IMR-90 (cell line): ENCODE results near the gene NTSR1. TPM values are rescaled to one million over a fixed set of nuclear protein-coding genes. Genes with fewer than 3 reads are reported as not detected.

Experiments used
- ATAC-seq: fragments of 200-7000 bp; cut with Tn5 transposase; 2 replicates; pipeline ENCODE4 v1.9.1; 2020; ENCODE audit warnings: low read depth, mild to moderate bottlenecking, moderate library complexity
- BruUV-seq: library from RNA; stranded (reverse); fragments of 400-500 nt; replicated peaks from 2 replicates; lab custom pipeline; 2021; lab: Mats Ljungman, UMichigan
- CTCF ChIA-PET: fragments of 300-600 bp; formaldehyde crosslinking; extraction: SDS; loops from one replicate; lab custom pipeline; 2021; ENCODE audit warnings: antibody characterized with exemption; lab: Yijun Ruan, JAX
- POLR2A ChIA-PET: fragments of 300-600 bp; sonication (Branson Sonifier 250); formaldehyde crosslinking; loops from one replicate; lab custom pipeline; 2022; ENCODE audit warnings: antibody characterized with exemption; ENCODE audit not compliant: unreplicated experiment; lab: Charles Lee
- DNase-seq: peaks from one replicate; pipeline ENCODE4 v3.0.0; 2013
- H2AFZ ChIP-seq: replicated peaks from 2 replicates; pipeline ENCODE3; 2013; ENCODE audit warnings: low read length, mild to moderate bottlenecking; ENCODE audit not compliant: poor library complexity
- H2AK5ac ChIP-seq: 2 replicates; pipeline ENCODE4 v1.6.1; 2013; ENCODE audit warnings: low read depth, low read length, inconsistent platforms
- H2AK9ac ChIP-seq: replicated peaks from 2 replicates; pipeline ENCODE3; 2013; ENCODE audit warnings: mild to moderate bottlenecking, low read depth, low read length, moderate library complexity; ENCODE audit not compliant: poor library complexity
- H2BK120ac ChIP-seq: 2 replicates; pipeline ENCODE4 v1.6.1; 2013; ENCODE audit warnings: low read depth, low read length, inconsistent platforms
- H2BK15ac ChIP-seq: 3 replicates; pipeline ENCODE4 v1.6.1; 2013; ENCODE audit warnings: low read depth, low read length, inconsistent platforms
- H2BK20ac ChIP-seq: 2 replicates; pipeline ENCODE4 v1.6.1; 2013; ENCODE audit warnings: low read depth, mild to moderate bottlenecking, inconsistent platforms, low read length, moderate library complexity
- H2BK5ac ChIP-seq: 2 replicates; pipeline ENCODE4 v1.6.1; 2013; ENCODE audit warnings: mild to moderate bottlenecking, low read depth, low read length, inconsistent platforms; ENCODE audit not compliant: poor library complexity, severe bottlenecking
- H3K14ac ChIP-seq: replicated peaks from 2 replicates; pipeline ENCODE4 v1.6.1; 2013; ENCODE audit warnings: low read depth, low read length, inconsistent platforms
- H3K18ac ChIP-seq: 2 replicates; pipeline ENCODE4 v1.6.1; 2013; ENCODE audit warnings: low read depth, low read length, control low read depth
- H3K23ac ChIP-seq: 2 replicates; pipeline ENCODE4 v1.6.1; 2013; ENCODE audit warnings: low read depth, low read length, inconsistent platforms
- H3K27ac ChIP-seq: 2 replicates; pipeline ENCODE4 v1.5.1; 2013; ENCODE audit warnings: mild to moderate bottlenecking, control low read depth, low read length; ENCODE audit not compliant: insufficient read depth
- H3K27me3 ChIP-seq: 2 replicates; pipeline ENCODE4 v1.6.1; 2013; ENCODE audit warnings: low read length; ENCODE audit not compliant: control insufficient read depth, insufficient read depth
- H3K36me3 ChIP-seq: 2 replicates; pipeline ENCODE4 v1.6.1; 2013; ENCODE audit warnings: low read length, mixed read lengths; ENCODE audit not compliant: control insufficient read depth, insufficient read depth
- H3K4ac ChIP-seq: 2 replicates; pipeline ENCODE4 v1.6.1; 2013; ENCODE audit warnings: low read depth, low read length, inconsistent platforms
- H3K4me1 ChIP-seq: 2 replicates; pipeline ENCODE4 v1.6.1; 2013; ENCODE audit warnings: low read length, mixed read lengths; ENCODE audit not compliant: control insufficient read depth, insufficient read depth
- H3K4me2 ChIP-seq: 2 replicates; pipeline ENCODE4 v1.6.1; 2013; ENCODE audit warnings: low read depth, mild to moderate bottlenecking, control low read depth, low read length, moderate library complexity
- H3K4me3 ChIP-seq: 2 replicates; pipeline ENCODE4 v1.5.1; 2013; ENCODE audit warnings: low read depth, mild to moderate bottlenecking, control low read depth, low read length, moderate library complexity; ENCODE audit not compliant: insufficient read depth
- H3K56ac ChIP-seq: 2 replicates; pipeline ENCODE4 v1.6.1; 2013; ENCODE audit warnings: low read length, inconsistent platforms; ENCODE audit not compliant: insufficient read depth; ENCODE audit errors: extremely low read depth
- H3K79me1 ChIP-seq, 2 experiments: 2 replicates each; pipeline ENCODE4 v1.6.1; 2013; ENCODE audit warnings: low read length in 2 of 2, inconsistent platforms in 1 of 2, low read depth in 1 of 2
- H3K9ac ChIP-seq: 2 replicates; pipeline ENCODE4 v1.6.1; 2013; ENCODE audit warnings: low read depth, low read length, control low read depth
- H3K9me1 ChIP-seq: 2 replicates; pipeline ENCODE4 v1.6.1; 2013; ENCODE audit warnings: low read length, inconsistent platforms; ENCODE audit not compliant: insufficient read depth
- H3K9me3 ChIP-seq: 2 replicates; pipeline ENCODE4 v1.6.1; 2013; ENCODE audit warnings: low read length; ENCODE audit not compliant: control insufficient read depth, insufficient read depth
- H4K20me1 ChIP-seq: 2 replicates; pipeline ENCODE4 v1.6.1; 2013; ENCODE audit warnings: low read length, inconsistent platforms; ENCODE audit not compliant: insufficient read depth
- H4K5ac ChIP-seq: 2 replicates; pipeline ENCODE4 v1.6.1; 2013; ENCODE audit warnings: mild to moderate bottlenecking, low read depth, low read length, control low read depth
- H4K8ac ChIP-seq, 2 experiments: 2 replicates each; pipeline ENCODE4 v1.6.1; 2013; ENCODE audit warnings: low read depth in 2 of 2, low read length in 2 of 2, control low read depth in 1 of 2, inconsistent platforms in 1 of 2
- H4K91ac ChIP-seq: 2 replicates; pipeline ENCODE4 v1.6.1; 2013; ENCODE audit warnings: low read depth, low read length, inconsistent platforms; ENCODE audit not compliant: insufficient read depth
- BHLHE40 ChIP-seq: fragments of 150-350 bp; IDR thresholded peaks from 2 replicates; pipeline ENCODE4 v1.6.1; 2016; ENCODE audit warnings: mild to moderate bottlenecking, low read depth, low read length
- CEBPB ChIP-seq: IDR thresholded peaks from 2 replicates; pipeline ENCODE4 v1.6.1; 2012; ENCODE audit warnings: low read depth, low read length, improper control_type of control experiment
- CHD1 ChIP-seq: IDR thresholded peaks from 2 replicates; pipeline ENCODE4 v1.6.1; 2012; ENCODE audit warnings: low read depth, low read length, improper control_type of control experiment
- MAFK ChIP-seq: IDR thresholded peaks from 2 replicates; pipeline ENCODE4 v1.6.1; 2012; ENCODE audit warnings: low read depth, low read length, improper control_type of control experiment
- NFE2L2 ChIP-seq: fragments of 150-350 bp; IDR thresholded peaks from 2 replicates; pipeline ENCODE4 v1.6.1; 2016; ENCODE audit warnings: low read depth, mild to moderate bottlenecking, low read length
- RFX5 ChIP-seq: IDR thresholded peaks from 2 replicates; pipeline ENCODE4 v1.8.0; 2012; ENCODE audit warnings: low read depth, mild to moderate bottlenecking, low read length, moderate library complexity
- WGBS, 2 experiments: methylation state at CpG; one replicate each; pipeline versions ENCODE4 v1.1.5 to v1.1.7; 2013; ENCODE audit warnings: missing lambda C conversion rate in 2 of 2; ENCODE audit not compliant: insufficient read length in 1 of 2; ENCODE audit errors: extremely low coverage in 2 of 2; 5-methylcytosine and 5-hydroxymethylcytosine counted together
- dilution Hi-C: fragments of 300-500 bp; cut with HindIII; formaldehyde crosslinking; loops from one replicate; pipeline ENCODE4 v1.14.3; 2018; ENCODE audit warnings: low sequenced_read_pairs; ENCODE audit not compliant: unreplicated experiment
- in situ Hi-C: fragments of 300-500 bp; cut with MboI; formaldehyde crosslinking; loops from 3 replicates; pipeline ENCODE4 v1.14.3; 2019; ENCODE audit warnings: low sequenced_read_pairs, inconsistent platforms, mixed read lengths
- intact Hi-C: fragments of 100-400 bp; cut with micrococcal nuclease; formaldehyde crosslinking; loops from 2 replicates; pipeline ENCODE4 v1.10.0; 2022
- polyA plus RNA-seq, 3 experiments: library from polyadenylated mRNA; depleted of rRNA; stranded (reverse); fragments of >200 nt; gene quantifications; 2 replicates each; pipeline ENCODE4 v1.2.3, GENCODE V29; 2012; ENCODE audit warnings: low replicate concordance in 1 of 3
- total RNA-seq: library from RNA; depleted of rRNA; stranded (reverse); fragments of >200 nt; gene quantifications from 2 replicates; pipeline ENCODE4 v1.2.3, GENCODE V29; 2012
- TF ChIP-seq, protein P1 (sequence below): conservative IDR thresholded peaks from 2 replicates; pipeline ENCODE4 v1.5.1; 2012; ENCODE audit warnings: mild to moderate bottlenecking, low read depth, low read length, improper control_type of control experiment

The NTSR1 gene
- total and polyA plus RNA-seq, 2 of the 4 experiments (the other 2 are of a cell fraction): 0.54 to 1.8 TPM

DNA sequence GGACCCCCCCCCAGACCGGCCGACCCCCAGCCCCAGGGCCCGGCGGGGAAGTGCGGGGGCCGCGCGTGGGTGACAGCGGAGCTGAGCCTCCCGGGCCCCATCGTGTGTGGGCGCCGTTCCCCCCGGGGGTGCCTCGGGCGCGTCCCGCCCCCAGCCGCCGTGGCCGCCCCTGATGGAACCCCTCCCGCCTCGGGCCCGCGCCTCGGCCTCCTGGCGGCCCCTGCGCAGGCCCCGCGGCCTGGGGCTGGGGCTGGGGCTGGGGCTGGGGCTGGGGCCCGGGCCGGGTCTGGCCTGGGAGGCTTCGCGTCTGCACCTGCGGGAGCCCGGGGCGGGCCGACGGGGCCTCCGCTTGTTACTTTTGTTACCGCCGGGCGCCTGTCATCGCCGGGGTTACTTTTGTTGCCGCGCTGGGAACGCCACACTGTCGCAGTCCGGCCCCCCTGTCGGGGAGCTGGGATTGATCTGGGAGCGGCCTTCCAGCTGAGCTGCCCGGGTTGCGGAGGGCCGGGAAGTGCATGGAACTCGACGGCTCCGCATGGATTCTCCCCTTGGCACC lies 96.6 kb downstream of the NTSR1 start (continued):
- TF ChIP-seq CHD1 (no peak), NFE2L2 (no peak), BHLHE40 (no peak), MAFK (no peak), RFX5 (no peak)

DNA sequence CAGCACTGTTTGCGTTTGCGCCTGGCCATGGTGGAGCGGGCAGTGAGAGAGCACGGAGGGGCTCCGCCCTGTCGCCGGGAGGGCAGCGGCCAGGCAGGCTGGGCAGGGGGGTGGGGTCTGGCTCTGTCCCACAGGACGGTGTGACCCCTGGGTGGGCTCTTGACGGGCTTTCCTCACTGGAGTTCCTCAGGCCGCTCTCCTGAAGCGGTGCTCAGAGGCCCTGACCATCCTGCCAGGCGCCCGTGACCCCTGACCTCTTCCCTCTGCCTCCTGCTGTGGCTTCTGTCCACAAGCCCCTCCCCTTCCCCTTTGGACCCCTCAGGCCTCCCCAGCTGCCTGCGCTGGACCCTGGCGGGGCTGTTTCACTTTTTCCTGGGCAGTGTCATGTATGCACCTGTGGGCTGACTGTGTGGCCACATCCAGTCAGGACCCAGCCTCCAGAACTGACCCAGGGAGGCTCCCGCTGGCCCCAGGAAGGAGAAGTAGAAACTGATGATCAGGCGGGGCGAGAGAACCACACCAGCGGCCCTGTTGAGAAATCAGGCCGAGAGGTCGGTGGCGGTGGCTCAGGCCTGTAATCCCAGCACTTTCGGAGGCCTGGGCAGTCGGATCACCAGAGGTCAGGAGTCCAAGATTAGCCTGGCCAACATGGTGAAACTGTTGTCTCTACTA lies 97.2 kb downstream of the NTSR1 start:
- Histone ChIP-seq H3K4ac (peak overlapping the region; percentile 79), H3K23ac (peak overlapping the region; percentile 68), H2BK5ac (peak overlapping the region; percentile 68), H3K27ac (peak overlapping the region; percentile 69), H3K18ac (no peak overlapping the region; the same call in 1 of the 2 replicates), H3K9me3 (no peaks in the 10 kb centered on the region), H2AK9ac (peak overlapping the region; percentile 98), H4K5ac (peak overlapping the region; percentile 34), H3K14ac (peak overlapping the region; percentile 81), H4K8ac (peak overlapping the region; percentile 3 to 35; a peak in 2 of 4 replicates), H3K36me3 (peaks cover 38% of the 10 kb centered on the region), H3K4me3 (peak overlapping the region; percentile 100), H3K56ac (peak overlapping the region; percentile 32; the same call in 1 of the 2 replicates), H3K9me1 (no peaks in the 10 kb centered on the region), H2AFZ (peak overlapping the region; percentile 82), H2BK15ac (no peak overlapping the region), H4K91ac (peak overlapping the region; percentile 34), H2BK120ac (0 out of 2 replicates have a peak overlapping the region, but pooled peaks have one; percentile 8), H3K4me2 (peak overlapping the region; percentile 94), H3K4me1 (peaks cover 10% of the 10 kb centered on the region), H4K20me1 (peaks cover 46% of the 10 kb centered on the region), H3K79me1 (peaks cover 19 to 45% of the 10 kb centered on the region in 2 experiments), H2BK20ac (no peak overlapping the region), H3K9ac (peak overlapping the region; percentile 77), H2AK5ac (peak overlapping the region; percentile 51), H3K27me3 (no peaks in the 10 kb centered on the region)
- in situ Hi-C loops (no loop called here), intact Hi-C loops (loop anchor here (5.0 kb wide), 1 partner anchor 201 kb away; the partner anchor contains the start of gene BHLHE23), dilution Hi-C loops (no loop called here)
- BruUV-seq: no TSS peak
- WGBS, 2 experiments: 58% methylated on average over 11 of the region's 25 CpGs; no CpG with 5 or more reads in 1 of the 2 experiments
- ChIA-PET POLR2A (no interaction called here), CTCF (no interaction called here)
- peak; percentile 14; the same call in 1 of the 2 replicates for TF ChIP-seq CEBPB
- TF ChIP-seq, protein P1, sequence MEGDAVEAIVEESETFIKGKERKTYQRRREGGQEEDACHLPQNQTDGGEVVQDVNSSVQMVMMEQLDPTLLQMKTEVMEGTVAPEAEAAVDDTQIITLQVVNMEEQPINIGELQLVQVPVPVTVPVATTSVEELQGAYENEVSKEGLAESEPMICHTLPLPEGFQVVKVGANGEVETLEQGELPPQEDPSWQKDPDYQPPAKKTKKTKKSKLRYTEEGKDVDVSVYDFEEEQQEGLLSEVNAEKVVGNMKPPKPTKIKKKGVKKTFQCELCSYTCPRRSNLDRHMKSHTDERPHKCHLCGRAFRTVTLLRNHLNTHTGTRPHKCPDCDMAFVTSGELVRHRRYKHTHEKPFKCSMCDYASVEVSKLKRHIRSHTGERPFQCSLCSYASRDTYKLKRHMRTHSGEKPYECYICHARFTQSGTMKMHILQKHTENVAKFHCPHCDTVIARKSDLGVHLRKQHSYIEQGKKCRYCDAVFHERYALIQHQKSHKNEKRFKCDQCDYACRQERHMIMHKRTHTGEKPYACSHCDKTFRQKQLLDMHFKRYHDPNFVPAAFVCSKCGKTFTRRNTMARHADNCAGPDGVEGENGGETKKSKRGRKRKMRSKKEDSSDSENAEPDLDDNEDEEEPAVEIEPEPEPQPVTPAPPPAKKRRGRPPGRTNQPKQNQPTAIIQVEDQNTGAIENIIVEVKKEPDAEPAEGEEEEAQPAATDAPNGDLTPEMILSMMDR: no peak
- DNase-seq (no peak), ATAC-seq (peak; percentile 26)
